Fibroblast of skin of right quadriceps (primary cell): ENCODE measurements around the gene CD244.
"Not testable (repeated sequence)": the region's sequence is repeated elsewhere in the genome, so short reads cannot be mapped to it uniquely, and the experiment has no call there.

Source experiments
- DNase-seq: peaks from one replicate; pipeline ENCODE4 v3.0.0-alpha.2; 2013

Gene CD244

GRCh38 chr1:160876311-160876710 is 13.6 kb upstream of the CD244 start:
- no peak for DNase-seq

- DNase-seq = not testable (repeated sequence)
Measured at GRCh38 chr1:160875591-160875990, 12.9 kb upstream of the CD244 start.

- no peak for DNase-seq
Measured at GRCh38 chr1:160874935-160875334, 12.2 kb upstream of the CD244 start.

GRCh38 chr1:160868141-160868540 is 5.5 kb upstream of the CD244 start:
- no peak for DNase-seq

- DNase-seq = not testable (repeated sequence)
Measured at GRCh38 chr1:160867651-160868050, 5.0 kb upstream of the CD244 start.

- DNase-seq = no peak
Measured at GRCh38 chr1:160866695-160867260, 4.1 kb upstream of the CD244 start.

GRCh38 chr1:160866001-160866694 is 3.5 kb upstream of the CD244 start:
- DNase-seq = no peak

- no peak for DNase-seq
Measured at GRCh38 chr1:160865337-160865736, 2.6 kb upstream of the CD244 start.

GRCh38 chr1:160864173-160864572 is 1.5 kb upstream of the CD244 start:
- no peak for DNase-seq

- no peak for DNase-seq
Measured at GRCh38 chr1:160863774-160864131, 1.1 kb upstream of the CD244 start.

- DNase-seq = no peak
Measured at GRCh38 chr1:160863061-160863773, 530 bp upstream of the CD244 start.

- DNase-seq = no peak
Measured at GRCh38 chr1:160860840-160861505, 1.7 kb downstream of the CD244 start.

GRCh38 chr1:160859166-160859565 is 3.5 kb downstream of the CD244 start:
- DNase-seq = no peak

- DNase-seq = no peak
Measured at GRCh38 chr1:160858507-160858906, 4.2 kb downstream of the CD244 start.

GRCh38 chr1:160858097-160858496 is 4.6 kb downstream of the CD244 start:
- DNase-seq = no peak

- DNase-seq = no peak
Measured at GRCh38 chr1:160855181-160855981, 7.3 kb downstream of the CD244 start.

- no peak for DNase-seq
Measured at GRCh38 chr1:160853754-160854153, 8.9 kb downstream of the CD244 start.

GRCh38 chr1:160853014-160853413 is 9.7 kb downstream of the CD244 start:
- DNase-seq = no peak

- no peak for DNase-seq
Measured at GRCh38 chr1:160850993-160851392, 11.7 kb downstream of the CD244 start.

- no peak for DNase-seq
Measured at GRCh38 chr1:160850541-160850940, 12.1 kb downstream of the CD244 start.

GRCh38 chr1:160846281-160846680 is 16.4 kb downstream of the CD244 start:
- no peak for DNase-seq

- DNase-seq = no peak
Measured at GRCh38 chr1:160844447-160845232, 18.0 kb downstream of the CD244 start.
